HG03442 (cell line): ENCODE measurements around the gene ADAM30.

Experiments
- ATAC-seq: cut with Tn5 transposase; IDR thresholded peaks from one replicate; pipeline ENCODE4 v1.9.1; 2021; ENCODE audit warnings: mild to moderate bottlenecking, moderate library complexity; ENCODE audit not compliant: unreplicated experiment

ADAM30 gene

DNA sequence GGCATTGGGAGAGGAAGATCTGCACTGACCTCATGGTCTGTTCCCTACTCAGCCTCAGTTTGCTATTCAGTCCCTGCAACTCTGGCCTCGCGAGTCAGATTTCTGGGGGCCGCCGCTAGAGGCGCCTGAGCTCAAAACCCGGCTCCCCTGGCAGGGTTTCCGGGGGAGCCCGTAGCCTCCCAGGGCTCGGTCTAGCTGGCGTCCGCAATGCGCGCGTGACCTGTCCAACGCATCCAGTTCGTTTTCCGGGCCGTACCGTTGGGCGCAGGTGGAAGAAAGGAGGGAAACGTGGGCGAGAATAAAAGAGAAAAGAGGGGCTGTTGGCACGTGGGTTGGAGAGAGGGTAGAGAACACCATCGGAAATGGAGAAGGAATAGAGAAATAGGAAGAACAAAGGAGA is at the start of gene ADAM30:
ADAM30 (minus strand) TSS at position 213 of the 400 bp plus-strand sequence; CDS start at position 34, 179 bp downstream.
- no peak for ATAC-seq

DNA sequence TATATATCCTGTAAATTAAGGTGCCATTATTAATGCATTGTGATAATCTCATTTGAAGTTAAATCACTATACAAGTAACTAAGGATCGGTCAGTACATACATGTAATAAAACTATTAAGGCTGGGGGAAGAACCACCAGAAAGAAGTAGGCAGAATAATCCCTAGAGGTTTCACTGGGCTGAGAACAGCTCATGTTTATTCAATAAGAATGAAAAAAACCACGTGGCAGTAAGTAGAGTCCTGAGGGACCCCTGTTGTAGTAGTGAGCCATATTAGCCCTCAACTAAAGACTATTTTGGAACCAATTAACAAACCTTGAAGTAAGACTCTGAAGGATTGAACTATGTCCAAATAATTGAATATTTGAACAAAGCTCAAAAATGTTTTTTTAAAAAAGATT is 46.9 kb upstream of the ADAM30 start:
- ATAC-seq: no peak

DNA sequence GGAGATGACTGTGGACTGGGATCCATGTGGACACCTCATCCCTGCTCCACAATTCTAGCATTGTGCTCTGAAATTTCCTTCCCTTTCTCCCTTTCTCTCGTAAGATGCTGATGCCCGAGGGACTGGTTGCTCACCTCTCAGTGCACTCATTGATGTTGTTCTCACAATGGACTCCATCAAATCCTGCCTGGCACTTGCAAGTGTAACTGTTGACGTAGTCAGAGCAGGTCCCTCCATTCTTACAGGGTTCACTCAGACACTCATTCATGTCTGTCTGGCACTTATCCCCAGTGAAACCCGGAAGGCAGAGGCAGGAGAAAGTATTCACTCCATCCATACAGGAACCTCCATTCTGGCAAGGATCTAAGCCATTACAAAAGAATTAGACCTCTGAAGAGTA is 45.1 kb upstream of the ADAM30 start:
- no peak for ATAC-seq

- ATAC-seq: no peak
These were observed 44.4 kb upstream of the ADAM30 start for GRCh38 chr1:119940697-119941096.

GRCh38 chr1:119937198-119937597 is 40.9 kb upstream of the ADAM30 start:
- no peak for ATAC-seq

DNA sequence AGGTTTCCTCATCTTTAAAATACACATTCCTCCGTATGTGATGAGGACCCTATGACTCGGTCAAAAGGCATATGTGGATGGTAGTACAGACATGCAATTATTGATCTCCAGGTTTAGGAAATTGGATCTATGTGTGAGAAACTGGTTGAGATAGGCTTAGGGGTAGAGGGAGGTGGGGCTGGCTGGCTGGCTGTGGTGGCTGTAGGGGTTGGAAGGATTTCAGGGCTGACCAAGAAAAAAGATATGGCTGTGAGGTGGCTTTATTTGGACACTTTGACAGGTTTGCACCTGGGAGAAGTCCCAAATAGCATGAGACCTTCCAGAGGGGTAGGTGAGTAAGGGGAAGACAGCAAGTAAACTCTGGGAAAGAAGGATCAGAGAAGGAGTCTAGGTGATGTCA is 39.6 kb upstream of the ADAM30 start:
- no peak for ATAC-seq

DNA sequence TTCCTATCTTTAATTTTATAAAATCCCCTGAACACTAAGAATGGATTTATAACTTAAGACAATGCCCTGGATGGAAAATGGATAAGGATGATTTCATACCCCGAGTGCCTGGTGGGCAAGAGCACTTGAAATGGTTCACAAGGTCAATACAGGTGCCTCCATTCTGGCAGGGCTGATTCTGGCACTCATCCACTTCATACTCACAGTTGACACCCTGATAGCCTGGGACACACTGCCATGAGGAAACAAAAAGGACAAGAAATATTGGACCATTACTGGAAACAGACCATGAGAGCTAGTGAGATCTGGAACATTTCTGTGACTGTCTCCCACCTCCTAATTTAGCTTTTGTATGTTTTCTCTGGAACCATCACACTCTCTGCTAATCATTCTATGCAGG is 39.1 kb upstream of the ADAM30 start:
- ATAC-seq: no peak

GRCh38 chr1:119933397-119933796 is 37.1 kb upstream of the ADAM30 start:
- ATAC-seq: no peak

- ATAC-seq: no peak
These were observed 33.5 kb upstream of the ADAM30 start for GRCh38 chr1:119929643-119930315.

DNA sequence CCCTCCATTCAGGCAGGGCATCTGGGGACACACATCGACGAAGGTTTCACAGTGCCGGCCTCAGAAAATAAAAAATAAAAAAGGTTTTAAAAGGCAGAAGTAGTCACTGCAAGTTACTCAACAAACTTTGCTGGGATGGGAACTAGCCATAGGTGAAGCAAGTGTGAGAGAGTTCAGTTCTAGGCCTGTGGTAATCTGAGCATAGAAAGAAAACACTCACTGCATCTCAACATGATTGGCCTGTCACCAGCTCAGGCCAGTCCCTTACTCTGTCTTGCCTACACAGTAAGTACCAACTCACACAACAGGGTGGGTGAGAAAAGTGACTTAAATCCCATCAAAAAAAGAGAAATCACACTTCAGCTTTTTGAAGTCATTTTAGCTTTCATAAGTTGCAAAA is 30.2 kb upstream of the ADAM30 start:
- no peak for ATAC-seq

DNA sequence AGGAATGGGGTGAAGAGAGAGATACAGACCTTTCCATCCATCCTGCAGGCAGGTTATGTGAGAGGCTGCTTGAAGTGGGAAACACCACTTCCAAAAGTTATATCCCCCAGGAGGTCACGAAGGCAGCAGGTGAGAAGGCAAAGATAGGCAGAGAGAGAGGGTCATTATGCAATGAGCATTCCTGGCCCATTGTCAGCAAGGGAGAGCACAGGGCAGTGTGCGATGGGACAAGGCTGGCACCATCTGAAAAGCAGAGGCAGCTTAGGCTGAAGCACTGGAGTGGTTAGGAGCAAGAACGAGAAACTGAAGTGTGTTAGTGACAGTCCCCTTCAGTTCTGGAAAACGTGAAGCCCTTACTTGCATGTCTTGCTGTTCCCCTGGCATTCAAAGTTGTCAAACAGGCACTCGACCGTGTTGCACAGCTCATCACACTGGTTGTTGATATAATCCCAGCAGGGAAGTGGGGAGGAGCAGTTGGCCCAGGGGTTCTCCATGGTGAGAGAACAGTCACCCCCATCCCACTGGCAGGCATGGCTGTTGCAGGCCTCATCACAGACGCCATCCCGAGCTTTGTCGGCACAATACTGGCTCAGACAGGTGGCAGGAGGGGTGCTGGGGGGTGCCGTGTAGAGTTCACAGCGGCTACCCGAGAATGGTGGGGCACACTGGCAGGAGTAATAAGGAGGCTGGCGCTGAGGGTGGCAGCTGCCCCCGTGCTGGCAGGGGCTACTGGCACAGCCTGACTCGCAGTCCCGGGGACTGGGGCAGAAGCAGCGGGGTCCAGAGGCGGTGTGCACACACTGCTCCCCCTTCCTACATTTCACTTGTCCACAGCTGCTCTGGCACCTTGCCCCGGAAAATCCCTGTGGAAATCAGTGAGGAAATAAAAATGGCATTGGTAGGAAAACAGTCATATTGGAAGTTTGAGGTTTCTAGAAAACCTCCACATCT is 28.9 kb upstream of the ADAM30 start:
- ATAC-seq: no peak

DNA sequence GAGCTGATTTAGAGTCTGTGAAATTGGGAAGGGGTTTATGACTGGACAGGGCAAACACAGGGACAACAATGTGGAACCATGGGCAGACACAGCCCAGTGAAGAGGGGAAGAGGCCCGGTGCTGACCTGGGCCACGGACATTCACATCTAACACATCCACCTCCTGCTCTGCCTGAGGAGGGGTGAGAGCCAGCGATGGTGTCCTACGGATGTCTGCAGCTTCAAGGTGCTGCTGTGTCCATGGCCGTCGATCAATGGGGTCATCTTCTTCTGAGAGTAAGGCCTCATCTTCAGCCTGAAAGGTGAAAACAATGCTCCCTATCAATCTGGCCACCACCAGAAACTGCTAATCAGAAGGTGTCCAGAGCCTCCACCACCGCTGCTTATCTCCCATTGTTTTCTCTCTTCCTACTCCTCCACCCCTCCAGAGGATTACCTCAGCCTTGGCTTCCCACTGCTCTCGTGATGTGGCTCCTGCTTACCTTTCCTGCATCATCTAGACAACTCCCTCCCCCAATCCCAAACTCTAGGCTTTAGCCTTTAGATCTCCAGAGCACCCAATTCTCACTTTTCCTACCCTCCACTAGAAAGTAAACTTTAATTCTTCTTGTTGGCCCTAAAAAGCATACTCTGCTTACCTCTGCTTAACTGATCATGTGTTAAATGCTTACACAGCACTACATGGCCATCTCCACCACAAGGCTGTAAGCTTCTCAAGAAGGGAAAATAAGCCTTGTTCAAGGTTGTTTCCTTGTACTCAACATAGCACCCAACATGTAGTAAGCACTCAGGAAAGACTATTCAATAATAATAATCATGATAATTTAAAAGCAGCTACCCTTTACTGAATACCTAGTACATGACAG is 24.0 kb upstream of the ADAM30 start:
- no peak for ATAC-seq

- no peak for ATAC-seq
These were observed 22.9 kb upstream of the ADAM30 start for GRCh38 chr1:119919241-119919640.

DNA sequence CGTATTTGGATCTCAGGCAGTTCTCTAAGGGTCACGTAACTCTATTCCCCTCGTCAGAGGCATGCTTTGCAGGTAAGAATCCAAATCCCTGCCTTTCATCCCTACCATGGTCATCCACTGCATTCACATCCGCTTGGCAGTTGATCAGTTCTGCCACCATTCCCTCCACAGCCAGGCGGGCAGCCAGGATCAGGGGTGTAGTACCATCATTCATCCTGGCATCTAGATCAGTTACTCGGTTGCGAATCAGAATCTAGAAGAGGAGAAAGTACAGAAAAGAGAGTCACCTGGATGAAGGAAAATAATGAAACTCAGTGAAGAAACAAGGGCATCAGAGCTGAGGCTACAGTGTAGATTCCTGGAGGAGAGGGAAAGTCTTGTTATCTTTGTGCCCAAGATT is 22.0 kb upstream of the ADAM30 start:
- ATAC-seq: no peak

- no peak for ATAC-seq
These were observed 21.2 kb upstream of the ADAM30 start for GRCh38 chr1:119917304-119918055.

GRCh38 chr1:119915517-119915916 is 19.2 kb upstream of the ADAM30 start:
- no peak for ATAC-seq

GRCh38 chr1:119914071-119914470 is 17.8 kb upstream of the ADAM30 start:
- no peak for ATAC-seq

- no peak for ATAC-seq
These were observed 16.6 kb upstream of the ADAM30 start for GRCh38 chr1:119912963-119913362.

DNA sequence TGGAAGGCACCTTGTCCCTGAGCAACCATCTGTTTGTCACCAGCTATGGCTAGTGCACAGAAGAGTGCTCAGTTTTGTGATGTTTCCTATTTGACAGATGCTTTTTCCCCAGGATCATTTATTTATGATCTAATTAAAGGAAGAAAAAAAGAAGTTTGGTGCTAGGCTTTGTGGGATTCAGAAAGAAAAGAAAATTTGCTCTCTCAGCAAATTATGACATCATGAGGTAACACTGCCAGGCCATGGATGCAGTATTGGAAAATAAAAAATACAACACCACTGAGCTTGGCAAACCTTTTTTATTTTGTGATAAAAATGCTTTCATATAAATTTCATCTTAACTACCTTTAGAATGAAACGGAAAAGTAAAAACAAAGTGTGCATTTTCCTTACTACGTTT is 15.5 kb upstream of the ADAM30 start:
- no peak for ATAC-seq

GRCh38 chr1:119910618-119911017 is 14.3 kb upstream of the ADAM30 start:
- no peak for ATAC-seq
